Fibroblast of gingiva (primary cell): ENCODE data around the gene PRAMEF10.
"Not testable (repeated sequence)": the region's sequence is repeated elsewhere in the genome, so short reads cannot be mapped to it uniquely, and the experiment has no call there.

Source experiments
- DNase-seq: peaks from one replicate; pipeline ENCODE4 v3.0.0-alpha.2; 2011; ENCODE audit warnings: low read depth

The PRAMEF10 gene

GRCh38 chr1:12898170-12898569, at the start of gene PRAMEF10:
PRAMEF10 (minus strand) TSS chr1:12898270; CDS start chr1:12895847, 2,423 bp downstream.
- DNase-seq = not testable (repeated sequence)

GRCh38 chr1:12947480-12947879, 49.4 kb upstream of the PRAMEF10 start, which contains the start of gene PRAMEF6:
PRAMEF6 (minus strand) TSS chr1:12947580; CDS start chr1:12942518, 5,062 bp downstream.
- DNase-seq = not testable (repeated sequence)

- not testable (repeated sequence) for DNase-seq
These were observed 26.3 kb upstream of the PRAMEF10 start for GRCh38 chr1:12924368-12924767.

GRCh38 chr1:12921749-12922148, 23.7 kb upstream of the PRAMEF10 start:
- DNase-seq = not testable (repeated sequence)

GRCh38 chr1:12916310-12916709, 18.2 kb upstream of the PRAMEF10 start, which contains the start of gene PRAMEF7:
PRAMEF7 (plus strand) TSS chr1:12916610; CDS start chr1:12917693, 1,083 bp downstream.
- not testable (repeated sequence) for DNase-seq

GRCh38 chr1:12903793-12904572, 5.9 kb upstream of the PRAMEF10 start:
- DNase-seq = not testable (repeated sequence)

GRCh38 chr1:12899186-12899585, 1.1 kb upstream of the PRAMEF10 start:
- DNase-seq = not testable (repeated sequence)

- DNase-seq = not testable (repeated sequence)
These were observed 12.0 kb downstream of the PRAMEF10 start, which contains the start of gene PRAMEF4 for GRCh38 chr1:12886101-12886500. PRAMEF4 (minus strand) TSS chr1:12886201; CDS start chr1:12883394, 2,807 bp downstream.

GRCh38 chr1:12878453-12878852, 19.6 kb downstream of the PRAMEF10 start:
- DNase-seq = not testable (repeated sequence)

GRCh38 chr1:12863131-12863880, 34.8 kb downstream of the PRAMEF10 start:
- not testable (repeated sequence) for DNase-seq

- not testable (repeated sequence) for DNase-seq
These were observed 41.3 kb downstream of the PRAMEF10 start, which contains the start of gene PRAMEF2 for GRCh38 chr1:12856786-12857185. PRAMEF2 (plus strand) TSS chr1:12857086; CDS start chr1:12859010, 1,924 bp downstream.

- DNase-seq = no peak
These were observed 46.3 kb downstream of the PRAMEF10 start for GRCh38 chr1:12851779-12852178.

GRCh38 chr1:12848620-12849019, 49.5 kb downstream of the PRAMEF10 start, which contains the start of gene HNRNPCL1:
HNRNPCL1 (minus strand) TSS chr1:12848720; CDS start chr1:12848289, 431 bp downstream.
- not testable (repeated sequence) for DNase-seq
